HG03196 (cell line): ENCODE results near the gene SNRK.
"Not testable (repeated sequence)": the region's sequence is repeated elsewhere in the genome, so short reads cannot be mapped to it uniquely, and the experiment has no call there.

Source experiments
- ATAC-seq: cut with Tn5 transposase; IDR thresholded peaks from one replicate; pipeline ENCODE4 v1.9.1; 2021; ENCODE audit not compliant: unreplicated experiment

Gene SNRK

GRCh38 chr3:43344520-43344919 is 58.2 kb downstream of the SNRK start:
- no peak for ATAC-seq

GRCh38 chr3:43345246-43345645 is 58.9 kb downstream of the SNRK start:
- no peak for ATAC-seq

- ATAC-seq, result no peak
Observed at GRCh38 chr3:43345877-43346276, 59.5 kb downstream of the SNRK start.

- no peak for ATAC-seq
Observed at GRCh38 chr3:43346978-43347749, 60.8 kb downstream of the SNRK start.

- ATAC-seq, result no peak
Observed at GRCh38 chr3:43347774-43348173, 61.4 kb downstream of the SNRK start.

- no peak for ATAC-seq
Observed at GRCh38 chr3:43348350-43348749, 62.0 kb downstream of the SNRK start.

- ATAC-seq, result no peak
Observed at GRCh38 chr3:43348852-43349574, 62.7 kb downstream of the SNRK start.

GRCh38 chr3:43349716-43350115 is 63.4 kb downstream of the SNRK start:
- no peak for ATAC-seq

GRCh38 chr3:43353393-43353792 is 67.1 kb downstream of the SNRK start:
- no peak for ATAC-seq

- no peak for ATAC-seq
Observed at GRCh38 chr3:43353923-43354670, 67.8 kb downstream of the SNRK start.

GRCh38 chr3:43356033-43356432 is 69.7 kb downstream of the SNRK start:
- ATAC-seq, result not testable (repeated sequence)

- ATAC-seq, result no peak
Observed at GRCh38 chr3:43361077-43361476, 74.7 kb downstream of the SNRK start.

- ATAC-seq, result no peak
Observed at GRCh38 chr3:43362183-43362582, 75.8 kb downstream of the SNRK start.

- no peak for ATAC-seq
Observed at GRCh38 chr3:43362961-43363360, 76.6 kb downstream of the SNRK start.

- no peak for ATAC-seq
Observed at GRCh38 chr3:43363621-43364266, 77.4 kb downstream of the SNRK start.

GRCh38 chr3:43364494-43364893 is 78.2 kb downstream of the SNRK start:
- no peak for ATAC-seq

- no peak for ATAC-seq
Observed at GRCh38 chr3:43364926-43365325, 78.6 kb downstream of the SNRK start.

GRCh38 chr3:43365601-43366305 is 79.4 kb downstream of the SNRK start:
- ATAC-seq, result no peak

GRCh38 chr3:43366481-43366880 is 80.1 kb downstream of the SNRK start:
- ATAC-seq, result no peak

GRCh38 chr3:43366885-43367284 is 80.5 kb downstream of the SNRK start:
- ATAC-seq, result no peak
